AG04450 (cell line): ENCODE measurements around the gene ASIC3. TPM values are rescaled to one million over a fixed set of nuclear protein-coding genes. Genes with fewer than 3 reads are reported as not detected.
A peak's percentile ranks its signal among the peaks of the same experiment; 100 is the strongest.

Experiments used
- CTCF ChIA-PET: fragments of 300-600, 350-600 bp; formaldehyde crosslinking; extraction: SDS; loops from one replicate; lab custom pipeline; 2022; ENCODE audit warnings: antibody characterized with exemption, inconsistent platforms; lab: Charles Lee
- POLR2A ChIA-PET: fragments of 350-600 bp; formaldehyde crosslinking; extraction: SDS; loops from one replicate; lab custom pipeline; 2021; ENCODE audit warnings: antibody characterized with exemption, inconsistent platforms; lab: Yijun Ruan, JAX
- DNase-seq: peaks from one replicate; pipeline ENCODE4 v3.0.0-alpha.2; 2011; ENCODE audit warnings: low read depth, low spot score
- H3K27ac ChIP-seq: one replicate; pipeline ENCODE4 v1.5.1; 2012; ENCODE audit warnings: low read depth, low read length, control low read depth
- H3K27me3 ChIP-seq: one replicate; pipeline ENCODE4 v1.6.0; 2012; ENCODE audit warnings: low read length; ENCODE audit not compliant: control insufficient read depth, insufficient read depth
- H3K4me3 ChIP-seq: 2 replicates; pipeline ENCODE4 v1.5.1; 2011; ENCODE audit warnings: mild to moderate bottlenecking, low read depth, low read length, control low read depth
- H3K9me3 ChIP-seq: 2 replicates; pipeline ENCODE4 v1.5.1; 2012; ENCODE audit warnings: low read length; ENCODE audit not compliant: control insufficient read depth, insufficient read depth
- CTCF ChIP-seq: IDR thresholded peaks from 2 replicates; pipeline ENCODE4 v1.5.1; 2011; ENCODE audit warnings: low read depth, low read length, control low read depth, inconsistent platforms
- polyA plus RNA-seq: library from polyadenylated mRNA; depleted of rRNA; stranded (reverse); fragments of >200 nt; gene quantifications from 2 replicates; pipeline ENCODE4 v1.2.3, GENCODE V29; 2011

Gene ASIC3
- polyA plus RNA-seq, 1 experiment, result 0.07 TPM

GRCh38 chr7:151053751-151054150 lies 5.4 kb downstream of the ASIC3 start:
- H3K27ac ChIP-seq, result no peak overlapping the region
- H3K9me3 ChIP-seq, result no peaks in the 10 kb centered on the region; the same call in 1 of the 2 replicates
- H3K27me3 ChIP-seq, result peaks cover 5% of the 10 kb centered on the region
- POLR2A ChIA-PET, result no interaction called here
- H3K4me3 ChIP-seq, result no peak overlapping the region
- no peak for TF ChIP-seq CTCF
- DNase-seq, result no peak
- CTCF ChIA-PET, result interaction anchor here (1.1 kb wide), 1 partner anchor 36 kb away, joined by 4 read pairs; no protein-coding TSS in a partner anchor

DNA sequence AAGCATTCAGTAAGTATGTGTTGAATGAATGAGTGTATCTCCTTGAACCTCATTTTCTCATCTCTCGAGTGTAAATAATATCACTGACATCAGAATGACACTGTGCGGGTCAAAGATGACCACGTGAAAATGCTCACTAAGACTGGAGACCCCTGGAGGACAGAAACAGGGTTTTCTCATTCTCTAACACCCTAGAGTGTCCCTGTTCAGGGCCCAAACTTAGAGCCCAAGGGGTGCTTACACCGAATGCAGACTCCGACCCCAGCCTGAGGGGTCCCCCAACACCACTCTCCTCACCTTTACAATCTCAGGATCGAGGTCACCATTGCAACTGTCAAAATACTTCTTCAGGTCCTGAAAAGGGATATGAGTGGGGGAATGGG lies 7.9 kb downstream of the ASIC3 start:
- 0 out of 2 replicates have a peak, but pooled peaks have one; percentile 5 for TF ChIP-seq CTCF
- CTCF ChIA-PET, result interaction anchor here (1.0 kb wide), 1 partner anchor 158 kb away, joined by 3 read pairs; no protein-coding TSS in a partner anchor
- Histone ChIP-seq H3K27ac (no peak overlapping the region), H3K27me3 (no peaks in the 10 kb centered on the region), H3K4me3 (no peak overlapping the region), H3K9me3 (no peaks in the 10 kb centered on the region; the same call in 1 of the 2 replicates)
- POLR2A ChIA-PET, result interaction anchor here (0.6 kb wide), 1 partner anchor 12 kb away, joined by 3 read pairs; no protein-coding TSS in a partner anchor
- no peak for DNase-seq

GRCh38 chr7:151056666-151057505 lies 8.6 kb downstream of the ASIC3 start:
- Histone ChIP-seq H3K27me3 (no peaks in the 10 kb centered on the region), H3K4me3 (peak overlapping the region; percentile 66), H3K27ac (peak overlapping the region; percentile 21), H3K9me3 (no peaks in the 10 kb centered on the region; the same call in 1 of the 2 replicates)
- DNase-seq, result no peak
- POLR2A ChIA-PET, result interaction anchor here (0.6 to 2.2 kb wide), 3 partner anchors 9 to 24 kb away, joined by 3 to 8 read pairs (median 3); partner anchors contain the start of gene FASTK
- CTCF ChIA-PET, result interaction anchor here (1.0 to 1.4 kb wide), 3 partner anchors 38 to 158 kb away, joined by 3 read pairs; no protein-coding TSS in a partner anchor
- no peak for TF ChIP-seq CTCF

- POLR2A ChIA-PET, result interaction anchor here (1.0 to 2.2 kb wide), 2 partner anchors 10 to 23 kb away, joined by 3 to 8 read pairs; partner anchors contain the start of gene FASTK
- CTCF ChIA-PET, result interaction anchor here (1.2 to 1.4 kb wide), 2 partner anchors 39 to 53 kb away, joined by 3 read pairs; no protein-coding TSS in a partner anchor
These were observed 9.2 kb downstream of the ASIC3 start, which contains the start of gene CDK5 for GRCh38 chr7:151057506-151057988. Gene CDK5, minus strand, starts transcription at chr7:151057897. Its CDS starts 49 bp downstream, at chr7:151057848.

More at GRCh38 chr7:151057506-151057988, 9.2 kb downstream of the ASIC3 start, which contains the start of gene CDK5:
- H3K9me3 ChIP-seq, result no peaks in the 10 kb centered on the region; the same call in 1 of the 2 replicates
- peak within 1 kb of the TSS; percentile 98 for H3K27ac ChIP-seq
- no peak for DNase-seq
- H3K27me3 ChIP-seq, result no peaks in the 10 kb centered on the region
- no peak for TF ChIP-seq CTCF
- H3K4me3 ChIP-seq, result peak within 1 kb of the TSS; percentile 66
